ENCODE results near the gene YKT6.

DNA sequence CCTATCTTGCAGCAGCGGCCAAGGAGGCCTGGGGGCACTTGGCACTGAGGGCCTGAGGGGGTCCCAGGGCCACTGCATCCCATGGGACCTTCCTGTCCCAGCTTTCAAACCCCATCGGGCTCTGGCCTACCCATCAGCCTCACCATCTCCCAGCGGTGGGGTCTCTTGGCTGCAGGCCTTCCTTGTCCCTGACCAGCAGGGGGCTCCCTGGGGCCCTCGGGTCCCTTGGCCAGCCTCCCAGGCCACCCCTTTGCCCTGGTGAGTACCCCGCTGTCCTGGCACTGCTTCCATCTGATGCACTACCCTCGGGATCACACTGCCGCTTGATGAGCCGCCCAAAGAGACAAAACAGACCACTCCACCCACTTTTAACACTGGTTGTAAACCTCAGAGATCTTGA is 43.5 kb downstream of the YKT6 start:
- TF ChIP-seq, protein P1, sequence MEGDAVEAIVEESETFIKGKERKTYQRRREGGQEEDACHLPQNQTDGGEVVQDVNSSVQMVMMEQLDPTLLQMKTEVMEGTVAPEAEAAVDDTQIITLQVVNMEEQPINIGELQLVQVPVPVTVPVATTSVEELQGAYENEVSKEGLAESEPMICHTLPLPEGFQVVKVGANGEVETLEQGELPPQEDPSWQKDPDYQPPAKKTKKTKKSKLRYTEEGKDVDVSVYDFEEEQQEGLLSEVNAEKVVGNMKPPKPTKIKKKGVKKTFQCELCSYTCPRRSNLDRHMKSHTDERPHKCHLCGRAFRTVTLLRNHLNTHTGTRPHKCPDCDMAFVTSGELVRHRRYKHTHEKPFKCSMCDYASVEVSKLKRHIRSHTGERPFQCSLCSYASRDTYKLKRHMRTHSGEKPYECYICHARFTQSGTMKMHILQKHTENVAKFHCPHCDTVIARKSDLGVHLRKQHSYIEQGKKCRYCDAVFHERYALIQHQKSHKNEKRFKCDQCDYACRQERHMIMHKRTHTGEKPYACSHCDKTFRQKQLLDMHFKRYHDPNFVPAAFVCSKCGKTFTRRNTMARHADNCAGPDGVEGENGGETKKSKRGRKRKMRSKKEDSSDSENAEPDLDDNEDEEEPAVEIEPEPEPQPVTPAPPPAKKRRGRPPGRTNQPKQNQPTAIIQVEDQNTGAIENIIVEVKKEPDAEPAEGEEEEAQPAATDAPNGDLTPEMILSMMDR (IDR thresholded peaks at IDR 0.05) = peak in 2 of 5 experiments; percentile 14 to 16
- no peak for TF ChIP-seq POLR2AphosphoS5 (IDR thresholded peaks at IDR 0.05)
- TF ChIP-seq POLR2A (IDR thresholded peaks at IDR 0.05) = no peak
- TF ChIP-seq EP300 (IDR thresholded peaks at IDR 0.05; ENCODE audit: low read depth) = no peak

Measured in transverse colon (tissue), 4 donors.